ENCODE measurements around the gene DYNC1H1. TPM values are rescaled to one million over a fixed set of nuclear protein-coding genes. Genes with fewer than 3 reads are reported as not detected.

DYNC1H1 gene
- total RNA-seq (2016; rRNA removed; fragmentation: Illumina TruSeq; extraction: Trizol): 239 and 386 TPM in 2 replicates
- total RNA-seq (2016; cell fraction: cytosol; rRNA removed; fragmentation: Illumina TruSeq; extraction: Trizol; ENCODE audit: low read depth): 33.0 and 38.5 TPM in 2 replicates
- 231 and 328 TPM in 2 replicates for total RNA-seq (2016; cell fraction: insoluble cytoplasmic fraction; rRNA removed; fragmentation: Illumina TruSeq; extraction: Trizol)
- 57.3 and 69.8 TPM in 2 replicates for total RNA-seq (2016; cell fraction: membrane; rRNA removed; fragmentation: Illumina TruSeq; extraction: Trizol)
- total RNA-seq (2016; cell fraction: nucleus; rRNA removed; fragmentation: Illumina TruSeq; extraction: Trizol): 296 and 345 TPM in 2 replicates
- 74.4 and 102 TPM in 2 replicates for polyA plus RNA-seq (2011; rRNA removed)
- 102 and 115 TPM in 2 replicates for polyA plus RNA-seq (2011; cell fraction: cytosol; rRNA removed)
- 192 and 221 TPM in 2 replicates for polyA plus RNA-seq (2011; cell fraction: nucleus; rRNA removed)
- polyA plus RNA-seq (2012): 126 and 135 TPM in 2 replicates
- 11.1 and 13.5 TPM in 2 replicates for polyA plus RNA-seq (2016; cell fraction: cytosol; fragmentation: Illumina TruSeq; extraction: Trizol; ENCODE audit: low read depth)
- 132 and 159 TPM in 2 replicates for polyA plus RNA-seq (2016; cell fraction: insoluble cytoplasmic fraction; fragmentation: Illumina TruSeq; extraction: Trizol; ENCODE audit: low read depth)
- 18.9 and 22.7 TPM in 2 replicates for polyA plus RNA-seq (2016; cell fraction: membrane; fragmentation: Illumina TruSeq; extraction: Trizol; ENCODE audit: low read depth)
- polyA plus RNA-seq (2016; cell fraction: nucleus; fragmentation: Illumina TruSeq; extraction: Trizol; ENCODE audit: insufficient read depth, low read depth): 236 and 267 TPM in 2 replicates
- 411 and 518 TPM in 2 replicates for polyA minus RNA-seq (2011; rRNA and poly(A)+ RNA removed; ENCODE audit: low replicate concordance)
- 317 and 327 TPM in 2 replicates for polyA minus RNA-seq (2011; cell fraction: cytosol; rRNA and poly(A)+ RNA removed)
- 190 and 258 TPM in 2 replicates for polyA minus RNA-seq (2011; cell fraction: nucleus; rRNA and poly(A)+ RNA removed)
- Bru-seq, nascent RNA: percentile 83 among the genes with signal in this experiment
- BruChase-seq, experiment 1, labeled RNA remaining after a 6-hour chase: percentile 95 among the genes with signal in this experiment
- percentile 91 among the genes with signal in this experiment for BruChase-seq, experiment 2, labeled RNA remaining after a 2-hour chase
- long read RNA-seq, experiment 1, partial matches to known transcripts: 68 of 76 reads
- long read RNA-seq, experiment 1, other reads (novel, unspliced or antisense): 5 of 76 reads
- long read RNA-seq, experiment 2, partial matches to known transcripts: 144 of 194 reads
- long read RNA-seq, experiment 2, other reads (novel, unspliced or antisense): 46 of 194 reads

- DNase-seq (ENCODE audit: low spot score) (peak; percentile 83), FAIRE-seq (no peak), ATAC-seq (peak; percentile 74)
- Histone ChIP-seq H3K9me3 (ENCODE audit: low read length) (no peaks in the 10 kb centered on the region), H3K4me2 (ENCODE audit: low read depth, low read length) (peak within 1 kb of the TSS; percentile 88), H3K9ac (ENCODE audit: insufficient read depth, low read depth, low read length) (peak within 1 kb of the TSS; percentile 96), H3K27me3 (ENCODE audit: control insufficient read depth in 1 of 2, insufficient read depth in 2 of 2, low read length in 2 of 2) (no peaks in the 10 kb centered on the region; a peak in 1 of 5 replicates), H3K27ac (ENCODE audit: extremely low read length, insufficient read depth, low read length) (peak within 1 kb of the TSS; percentile 90), H2AFZ (ENCODE audit: low read length) (peak within 1 kb of the TSS; percentile 91), H3K36me3 (replicated peaks in 1 of 2; ENCODE audit: control insufficient read depth in 1 of 2, insufficient read depth in 2 of 2, low read length in 2 of 2) (peaks cover 2 to 15% of the 10 kb centered on the region in 2 experiments; a peak in 4 of 5 replicates), H3K79me2 (ENCODE audit: insufficient read depth, low read length) (peaks cover 48% of the 10 kb centered on the region), H4K20me1 (ENCODE audit: insufficient read depth, low read length) (peaks cover 12% of the 10 kb centered on the region), H3K4me3 (replicated peaks in 1 of 3; ENCODE audit: insufficient read depth in 1 of 3, low read depth in 2 of 3, low read length in 3 of 3) (peak within 1 kb of the TSS; percentile 96 to 100 (median 99)), H3K4me1 (ENCODE audit: insufficient read depth, low read length) (peaks cover 75% of the 10 kb centered on the region)
- intact Hi-C loops (cut with micrococcal nuclease; ENCODE audit: unreplicated experiment) (loop anchor here (5.0 kb wide), 1 partner anchor 358 kb away; no protein-coding TSS in a partner anchor), in situ Hi-C loops (cut with HindIII; ENCODE audit: extremely low pct_ligation_motif_present, low pct_unique_long_range_greater_than_20kb) (loop anchor here (5.0 kb wide), 2 partner anchors 133 to 353 kb away; partner anchors contain the start of gene ZNF839)
- WGBS (ENCODE audit: low lambda C conversion rate): 0% methylated on average over 15 of the region's 115 CpGs
- BruUV-seq (replicated peaks): TSS peak; percentile 51
- ChIA-PET POLR2A (interaction anchor here (1.0 to 1.6 kb wide), 2 partner anchors 16 to 204 kb away, joined by 3 to 16 read pairs; no protein-coding TSS in a partner anchor), CTCF (ENCODE audit: low intra/inter-chr PET ratio, low total read pairs) (no interaction called here)
- TF ChIP-seq ARID5B (CRISPR knock-in tag; IDR thresholded peaks at IDR 0.05) (peak; percentile 11; the same call in 1 of the 2 replicates), ZNF574 (CRISPR knock-in tag; IDR thresholded peaks at IDR 0.05) (peak; percentile 75), ARNTL (CRISPR knock-in tag; IDR thresholded peaks at IDR 0.05) (peak; percentile 57; the same call in 1 of the 2 replicates), ZNF547 (CRISPR knock-in tag; IDR thresholded peaks at IDR 0.05) (peak; percentile 87), CEBPB (IDR thresholded peaks at IDR 0.05; ENCODE audit: borderline replicate concordance, low read depth, low read length) (no peak), ZNF10 (CRISPR knock-in tag; IDR thresholded peaks at IDR 0.05; ENCODE audit: borderline replicate concordance, low read depth) (peak; percentile 70; the same call in 1 of the 2 replicates), MEIS2 (CRISPR knock-in tag; IDR thresholded peaks at IDR 0.05) (0 out of 2 replicates have a peak, but pooled peaks have one; percentile 1), RBFOX2 (IDR thresholded peaks at IDR 0.05; ENCODE audit: low read depth, low read length) (peak; percentile 94)
These were observed at the start of gene DYNC1H1 for GRCh38 chr14:101964297-101965180. DYNC1H1 (plus strand) TSS chr14:101964573; CDS start chr14:101964692, 119 bp downstream.
